Measurements from ENCODE around the gene RHBDF2.
A peak's percentile ranks its signal among the peaks of the same experiment; 100 is the strongest.

The RHBDF2 gene

DNA sequence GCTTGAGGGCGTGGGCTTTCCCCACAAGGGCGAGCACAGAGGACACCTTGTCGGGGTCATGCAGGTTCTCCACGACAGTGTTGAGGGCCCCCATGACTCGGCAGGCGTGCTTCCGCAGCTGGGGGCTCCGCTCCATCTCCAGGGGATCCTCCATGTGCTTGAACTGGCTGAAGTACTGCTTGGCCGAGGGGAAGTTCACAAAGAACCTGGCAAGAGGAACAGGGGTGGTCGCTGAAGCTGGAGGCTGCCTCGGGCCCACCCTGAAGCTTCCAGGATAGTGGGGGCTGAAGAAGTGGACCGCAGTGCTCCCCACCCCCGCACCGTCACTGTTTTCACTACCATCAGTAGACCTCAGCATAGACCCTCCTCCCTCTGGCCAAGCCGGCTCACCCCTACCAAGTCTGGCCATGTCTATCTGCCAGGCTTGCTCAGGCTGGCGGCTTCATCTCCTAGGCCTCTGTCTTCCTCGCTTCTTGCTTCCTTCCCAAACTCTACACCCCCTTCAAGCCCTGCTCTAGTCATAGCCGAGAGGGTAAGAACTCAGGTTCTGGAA lies 30.3 kb upstream of the RHBDF2 start:
- H3K27ac ChIP-seq, result no peak overlapping the region
- TF ChIP-seq, protein P1, sequence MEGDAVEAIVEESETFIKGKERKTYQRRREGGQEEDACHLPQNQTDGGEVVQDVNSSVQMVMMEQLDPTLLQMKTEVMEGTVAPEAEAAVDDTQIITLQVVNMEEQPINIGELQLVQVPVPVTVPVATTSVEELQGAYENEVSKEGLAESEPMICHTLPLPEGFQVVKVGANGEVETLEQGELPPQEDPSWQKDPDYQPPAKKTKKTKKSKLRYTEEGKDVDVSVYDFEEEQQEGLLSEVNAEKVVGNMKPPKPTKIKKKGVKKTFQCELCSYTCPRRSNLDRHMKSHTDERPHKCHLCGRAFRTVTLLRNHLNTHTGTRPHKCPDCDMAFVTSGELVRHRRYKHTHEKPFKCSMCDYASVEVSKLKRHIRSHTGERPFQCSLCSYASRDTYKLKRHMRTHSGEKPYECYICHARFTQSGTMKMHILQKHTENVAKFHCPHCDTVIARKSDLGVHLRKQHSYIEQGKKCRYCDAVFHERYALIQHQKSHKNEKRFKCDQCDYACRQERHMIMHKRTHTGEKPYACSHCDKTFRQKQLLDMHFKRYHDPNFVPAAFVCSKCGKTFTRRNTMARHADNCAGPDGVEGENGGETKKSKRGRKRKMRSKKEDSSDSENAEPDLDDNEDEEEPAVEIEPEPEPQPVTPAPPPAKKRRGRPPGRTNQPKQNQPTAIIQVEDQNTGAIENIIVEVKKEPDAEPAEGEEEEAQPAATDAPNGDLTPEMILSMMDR (conservative IDR thresholded peaks at IDR 0.05), result no peak

GRCh38 chr17:76530811-76531485 lies 29.7 kb upstream of the RHBDF2 start:
- TF ChIP-seq, protein P1 (conservative IDR thresholded peaks at IDR 0.05), result no peak
- no peak overlapping the region; the same call in 1 of the 2 replicates for H3K27ac ChIP-seq

DNA sequence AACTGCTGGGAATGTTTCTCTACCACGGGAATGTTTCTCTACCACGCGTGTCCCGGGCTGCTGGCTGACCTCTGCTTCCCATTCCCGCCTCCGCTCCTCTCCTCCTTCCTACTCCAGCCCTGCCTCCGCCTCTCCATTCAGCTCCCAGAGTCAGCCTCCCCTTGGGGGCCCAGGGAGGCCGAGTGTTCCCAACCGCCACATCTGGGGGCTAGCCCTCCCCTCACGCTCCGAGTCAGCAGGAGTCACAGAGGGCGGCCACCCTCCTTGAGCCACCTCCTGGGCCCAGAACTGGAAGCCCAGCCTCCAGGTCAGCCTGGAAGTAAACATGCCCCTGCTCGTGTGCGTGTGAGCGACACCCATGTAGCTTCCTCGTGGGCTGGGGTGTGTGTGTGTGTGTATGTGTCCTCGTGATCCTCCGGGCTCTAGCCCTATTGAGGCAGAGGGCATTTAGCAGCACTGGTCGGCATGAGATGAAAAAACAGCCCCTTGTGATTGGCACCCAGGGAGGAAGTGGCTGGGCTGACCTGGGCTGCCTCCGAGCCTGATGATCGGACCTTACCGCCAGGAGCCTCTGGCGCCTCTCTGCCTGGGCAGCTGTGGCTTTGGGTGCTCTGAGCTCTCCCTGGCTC lies 29.0 kb upstream of the RHBDF2 start:
- TF ChIP-seq, protein P1 (conservative IDR thresholded peaks at IDR 0.05), result no peak
- peak overlapping the region; percentile 67 for H3K27ac ChIP-seq

GRCh38 chr17:76529224-76530094 lies 28.2 kb upstream of the RHBDF2 start:
- TF ChIP-seq, protein P1 (conservative IDR thresholded peaks at IDR 0.05), result no peak
- peak overlapping the region; percentile 67 for H3K27ac ChIP-seq

GRCh38 chr17:76528528-76529223 lies 27.5 kb upstream of the RHBDF2 start:
- TF ChIP-seq, protein P1 (conservative IDR thresholded peaks at IDR 0.05), result no peak
- peak overlapping the region; percentile 67 for H3K27ac ChIP-seq

GRCh38 chr17:76528156-76528527 lies 26.9 kb upstream of the RHBDF2 start:
- H3K27ac ChIP-seq, result no peak overlapping the region
- TF ChIP-seq, protein P1 (conservative IDR thresholded peaks at IDR 0.05), result no peak
